ENCODE results near the gene GLYATL1.

Gene GLYATL1, protein sequence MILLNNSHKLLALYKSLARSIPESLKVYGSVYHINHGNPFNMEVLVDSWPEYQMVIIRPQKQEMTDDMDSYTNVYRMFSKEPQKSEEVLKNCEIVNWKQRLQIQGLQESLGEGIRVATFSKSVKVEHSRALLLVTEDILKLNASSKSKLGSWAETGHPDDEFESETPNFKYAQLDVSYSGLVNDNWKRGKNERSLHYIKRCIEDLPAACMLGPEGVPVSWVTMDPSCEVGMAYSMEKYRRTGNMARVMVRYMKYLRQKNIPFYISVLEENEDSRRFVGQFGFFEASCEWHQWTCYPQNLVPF

GRCh38 chr11:58939277-58939676, at the start of gene GLYATL1:
Gene GLYATL1 (plus strand): TSS chr11:58939488. CDS start chr11:58947088, 7,600 bp downstream.
- TF ChIP-seq CTCF (IDR thresholded peaks at IDR 0.05): no peak
- H3K4me1 Mint-ChIP-seq: no peaks in the 10 kb centered on the region

GRCh38 chr11:58893899-58894298, 45.4 kb upstream of the GLYATL1 start:
- Mint-ChIP-seq H3K9me3 (no peaks in the 10 kb centered on the region), H3K27me3 (ENCODE audit: low read depth, poor library complexity) (no peaks in the 10 kb centered on the region), H3K27ac (no peak overlapping the region), H3K36me3 (ENCODE audit: low read depth) (peaks cover 36% of the 10 kb centered on the region), H3K4me1 (peaks cover 10% of the 10 kb centered on the region), H3K4me3 (no peak overlapping the region)
- no peak for DNase-seq
- no peak for TF ChIP-seq CTCF (IDR thresholded peaks at IDR 0.05)

More at GRCh38 chr11:58939277-58939676, at the start of gene GLYATL1:
- DNase-seq: no peak
- Mint-ChIP-seq H3K9me3 (no peaks in the 10 kb centered on the region), H3K27me3 (ENCODE audit: low read depth, poor library complexity) (peaks cover 6% of the 10 kb centered on the region), H3K36me3 (ENCODE audit: low read depth) (no peaks in the 10 kb centered on the region), H3K4me3 (no peak within 1 kb of the TSS), H3K27ac (no peak within 1 kb of the TSS)

- no peak for DNase-seq
- H3K27me3 Mint-ChIP-seq (ENCODE audit: low read depth, poor library complexity): no peaks in the 10 kb centered on the region
- H3K4me1 Mint-ChIP-seq: peaks cover 20% of the 10 kb centered on the region
- H3K4me3 Mint-ChIP-seq: no peak overlapping the region
- H3K27ac Mint-ChIP-seq: peak overlapping the region; percentile 72
- peaks cover 30% of the 10 kb centered on the region for H3K36me3 Mint-ChIP-seq (ENCODE audit: low read depth)
- no peak for TF ChIP-seq CTCF (IDR thresholded peaks at IDR 0.05)
- H3K9me3 Mint-ChIP-seq: peaks cover 4% of the 10 kb centered on the region
Measured at GRCh38 chr11:58898106-58898505, 41.2 kb upstream of the GLYATL1 start.

GRCh38 chr11:58900479-58901420, 38.5 kb upstream of the GLYATL1 start:
- H3K4me1 Mint-ChIP-seq: peaks cover 40% of the 10 kb centered on the region
- peak overlapping the region; percentile 29 for H3K4me3 Mint-ChIP-seq
- no peaks in the 10 kb centered on the region for H3K27me3 Mint-ChIP-seq (ENCODE audit: low read depth, poor library complexity)
- peaks cover 4% of the 10 kb centered on the region for H3K9me3 Mint-ChIP-seq
- peaks cover 15% of the 10 kb centered on the region for H3K36me3 Mint-ChIP-seq (ENCODE audit: low read depth)
- peak; percentile 53 for TF ChIP-seq CTCF (IDR thresholded peaks at IDR 0.05)
- peak; percentile 86 for DNase-seq
- no peak overlapping the region for H3K27ac Mint-ChIP-seq

GRCh38 chr11:58902881-58903280, 36.4 kb upstream of the GLYATL1 start:
- Mint-ChIP-seq H3K4me3 (no peak overlapping the region), H3K27me3 (ENCODE audit: low read depth, poor library complexity) (peaks cover 8% of the 10 kb centered on the region), H3K4me1 (peaks cover 40% of the 10 kb centered on the region), H3K36me3 (ENCODE audit: low read depth) (peaks cover 5% of the 10 kb centered on the region), H3K9me3 (peaks cover 4% of the 10 kb centered on the region), H3K27ac (no peak overlapping the region)
- no peak for TF ChIP-seq CTCF (IDR thresholded peaks at IDR 0.05)
- no peak for DNase-seq
